Loucy (cell line): ENCODE data around the gene HECTD1.

Source experiments
- H2AFZ ChIP-seq: fragments of 200-600 bp; sonication (generic); 2 replicates; pipeline ENCODE4 v1.6.0; 2016; ENCODE audit warnings: antibody characterized with exemption, mild to moderate bottlenecking, low read length, moderate library complexity
- H3F3A ChIP-seq: fragments of 200-600 bp; 2 replicates; pipeline ENCODE4 v1.6.0; 2016; ENCODE audit warnings: antibody characterized with exemption, low read depth, mild to moderate bottlenecking
- H3K27me3 ChIP-seq: fragments of 200-600 bp; sonication (generic); 2 replicates; pipeline ENCODE4 v1.6.1; 2014; ENCODE audit warnings: low read length, mild to moderate bottlenecking; ENCODE audit not compliant: insufficient read depth, poor library complexity, severe bottlenecking
- H3K36me3 ChIP-seq: fragments of 200-600 bp; sonication (generic); 2 replicates; pipeline ENCODE4 v1.6.1; 2016; ENCODE audit warnings: low read length; ENCODE audit not compliant: insufficient read depth
- H3K4me1 ChIP-seq: fragments of 200-600 bp; sonication (generic); 2 replicates; pipeline ENCODE4 v1.5.1; 2014; ENCODE audit warnings: low read length, mild to moderate bottlenecking; ENCODE audit not compliant: insufficient read depth, poor library complexity, severe bottlenecking
- H3K4me2 ChIP-seq: fragments of 200-600 bp; sonication (generic); 2 replicates; pipeline ENCODE4 v1.6.0; 2014; ENCODE audit warnings: antibody characterized with exemption, low read length, low read depth, mild to moderate bottlenecking; ENCODE audit not compliant: poor library complexity, severe bottlenecking
- H3K4me3 ChIP-seq: fragments of 200-600 bp; sonication (generic); 2 replicates; pipeline ENCODE4 v1.5.1; 2014; ENCODE audit warnings: low read length, mild to moderate bottlenecking, mixed read lengths; ENCODE audit not compliant: poor library complexity, severe bottlenecking
- H3K79me2 ChIP-seq: fragments of 200-600 bp; sonication (generic); 2 replicates; pipeline ENCODE4 v1.6.1; 2014; ENCODE audit warnings: low read length; ENCODE audit not compliant: insufficient read depth
- H3K9ac ChIP-seq: fragments of 200-600 bp; sonication (generic); 2 replicates; pipeline ENCODE4 v1.6.0; 2014; ENCODE audit warnings: mild to moderate bottlenecking, low read depth, low read length, moderate library complexity; ENCODE audit not compliant: poor library complexity, severe bottlenecking
- H3K9me2 ChIP-seq: fragments of 200-600 bp; sonication (generic); replicated peaks from 2 replicates; pipeline ENCODE4 v1.6.1; 2016; ENCODE audit warnings: low read depth, low read length, mixed read lengths
- H3K9me3 ChIP-seq: fragments of 200-600 bp; sonication (generic); 2 replicates; pipeline ENCODE4 v1.6.1; 2014; ENCODE audit warnings: mild to moderate bottlenecking, antibody characterized with exemption, low read length, low read depth; ENCODE audit not compliant: insufficient read depth
- H4K20me1 ChIP-seq: fragments of 200-600 bp; sonication (generic); 2 replicates; pipeline ENCODE4 v1.6.0; 2014; ENCODE audit warnings: antibody characterized with exemption, low read length, mild to moderate bottlenecking; ENCODE audit not compliant: insufficient read depth, poor library complexity, severe bottlenecking
- CTCF ChIP-seq: fragments of 200-600 bp; sonication (generic); conservative IDR thresholded peaks from 2 replicates; pipeline ENCODE4 v1.5.1; 2014; ENCODE audit warnings: mild to moderate bottlenecking, antibody characterized with exemption, low read length
- EZH2phosphoT487 ChIP-seq: fragments of 200-600 bp; IDR thresholded peaks from 2 replicates; pipeline ENCODE4 v1.6.1; 2018; ENCODE audit warnings: antibody characterized with exemption, mild to moderate bottlenecking, moderate library complexity, borderline replicate concordance

The HECTD1 gene

GRCh38 chr14:31174433-31174832, 33.2 kb downstream of the HECTD1 start:
- Histone ChIP-seq H4K20me1 (no peaks in the 10 kb centered on the region), H3K9me3 (no peaks in the 10 kb centered on the region), H3K36me3 (peaks cover 69% of the 10 kb centered on the region), H3K4me2 (no peak overlapping the region), H3K9me2 (no peaks in the 10 kb centered on the region), H3K9ac (no peak overlapping the region), H3K4me1 (no peaks in the 10 kb centered on the region), H3K27me3 (no peaks in the 10 kb centered on the region), H3F3A (no peaks in the 10 kb centered on the region), H3K4me3 (no peak overlapping the region), H3K79me2 (no peaks in the 10 kb centered on the region), H2AFZ (no peak overlapping the region)
- TF ChIP-seq EZH2phosphoT487: no peak

GRCh38 chr14:31173120-31173837, 34.3 kb downstream of the HECTD1 start:
- Histone ChIP-seq H3K9me2 (no peaks in the 10 kb centered on the region), H3K79me2 (no peaks in the 10 kb centered on the region), H3K4me2 (no peak overlapping the region), H3K4me3 (no peak overlapping the region), H3K36me3 (peaks cover 78% of the 10 kb centered on the region), H3K4me1 (no peaks in the 10 kb centered on the region), H3K9me3 (no peaks in the 10 kb centered on the region), H3K27me3 (no peaks in the 10 kb centered on the region), H3F3A (no peaks in the 10 kb centered on the region), H4K20me1 (no peaks in the 10 kb centered on the region), H3K9ac (no peak overlapping the region), H2AFZ (no peak overlapping the region)
- no peak for TF ChIP-seq CTCF
- TF ChIP-seq EZH2phosphoT487: no peak

- H3K4me1 ChIP-seq: no peaks in the 10 kb centered on the region
- H4K20me1 ChIP-seq: no peaks in the 10 kb centered on the region
- no peak overlapping the region for H3K9ac ChIP-seq
- H3K79me2 ChIP-seq: no peaks in the 10 kb centered on the region
- H3K27me3 ChIP-seq: no peaks in the 10 kb centered on the region
- H3K36me3 ChIP-seq: peaks cover 80% of the 10 kb centered on the region
- no peaks in the 10 kb centered on the region for H3K9me2 ChIP-seq
- H2AFZ ChIP-seq: no peak overlapping the region
- H3K4me2 ChIP-seq: no peak overlapping the region
- H3K9me3 ChIP-seq: no peaks in the 10 kb centered on the region
- TF ChIP-seq EZH2phosphoT487: no peak
- no peak for TF ChIP-seq CTCF
- H3K4me3 ChIP-seq: no peak overlapping the region
- no peaks in the 10 kb centered on the region for H3F3A ChIP-seq
Measured at GRCh38 chr14:31172084-31172483, 35.5 kb downstream of the HECTD1 start.

GRCh38 chr14:31170411-31170810, 37.2 kb downstream of the HECTD1 start:
- H3K4me1 ChIP-seq: no peaks in the 10 kb centered on the region
- no peaks in the 10 kb centered on the region for H3K9me3 ChIP-seq
- H3K9ac ChIP-seq: no peak overlapping the region
- no peaks in the 10 kb centered on the region for H4K20me1 ChIP-seq
- no peak overlapping the region for H2AFZ ChIP-seq
- no peaks in the 10 kb centered on the region for H3K27me3 ChIP-seq
- H3K4me3 ChIP-seq: no peak overlapping the region
- no peaks in the 10 kb centered on the region for H3F3A ChIP-seq
- no peak for TF ChIP-seq CTCF
- TF ChIP-seq EZH2phosphoT487: no peak
- no peak overlapping the region for H3K4me2 ChIP-seq
- no peaks in the 10 kb centered on the region for H3K79me2 ChIP-seq
- no peaks in the 10 kb centered on the region for H3K9me2 ChIP-seq
- H3K36me3 ChIP-seq: peaks cover 87% of the 10 kb centered on the region
